Sigmoid colon (tissue), 7 donors: ENCODE results near the gene IL15. TPM values are rescaled to one million over a fixed set of nuclear protein-coding genes. Genes with fewer than 3 reads are reported as not detected.

Experiments used
- DNase-seq: peaks from one replicate; pipeline ENCODE4 v3.0.0-alpha.2; 2019
- H3K27ac ChIP-seq, 4 donors: fragments of 200-600 bp; sonication (generic); one replicate each; pipeline ENCODE4 v1.5.1; 2016 to 2019; ENCODE audit warnings: mild to moderate bottlenecking in 1 of 4
- H3K27me3 ChIP-seq, 3 donors: fragments of 200-600 bp; sonication (generic); one replicate each; pipeline ENCODE4 v1.5.1; 2019; ENCODE audit warnings: mild to moderate bottlenecking in 1 of 3
- H3K36me3 ChIP-seq, 4 donors: fragments of 200-600 bp; sonication (generic); one replicate each; pipeline ENCODE4 v1.5.1; 2016 to 2019
- H3K4me1 ChIP-seq, 4 donors: fragments of 200-600 bp; sonication (generic); one replicate each; pipeline ENCODE4 v1.5.1; 2017 to 2019
- H3K4me3 ChIP-seq, 4 donors: fragments of 200-600 bp; sonication (generic); one replicate each; pipeline ENCODE4 v1.5.1; 2017 to 2019; ENCODE audit warnings: mild to moderate bottlenecking in 2 of 4, moderate library complexity in 1 of 4
- H3K9me3 ChIP-seq, 4 donors: fragments of 200-600 bp in 3 of 4; sonication (generic) in 3 of 4; one replicate each; pipeline versions ENCODE4 v1.5.1 to v1.6.1; 2013 to 2019
- CTCF ChIP-seq, 4 experiments: fragments of 450-650 bp in 3 of 4; fragments of 200-600 bp in 1 of 4; IDR thresholded peaks; one replicate each; pipeline ENCODE4 v1.5.1; 2016 to 2019; ENCODE audit warnings: antibody characterized with exemption in 4 of 4, mild to moderate bottlenecking in 3 of 4, moderate library complexity in 2 of 4
- EP300 ChIP-seq, 4 donors: sonication (generic); formaldehyde crosslinking; IDR thresholded peaks; one replicate each; pipeline ENCODE4 v1.6.1; 2017; ENCODE audit warnings: antibody characterized with exemption in 4 of 4
- POLR2A ChIP-seq, 2 donors: fragments of 450-650 bp; IDR thresholded peaks; one replicate each; pipeline ENCODE4 v1.6.1; 2016; ENCODE audit warnings: antibody characterized with exemption in 2 of 2, mild to moderate bottlenecking in 2 of 2, moderate library complexity in 2 of 2
- POLR2AphosphoS5 ChIP-seq, 4 donors: sonication (generic); formaldehyde crosslinking; IDR thresholded peaks; one replicate each; pipeline ENCODE4 v1.6.1; 2017; ENCODE audit warnings: antibody characterized with exemption in 4 of 4
- WGBS, 2 donors: extraction: QIAGEN DNeasy Blood & Tissue Kit; methylation state at CpG; one replicate each; pipeline ENCODE4 v1.1.7; 2013; 5-methylcytosine and 5-hydroxymethylcytosine counted together
- intact Hi-C: fragments of 100-400 bp; cut with DNase I; formaldehyde crosslinking; loops from one replicate; pipeline ENCODE4 v1.15.1; 2023
- polyA plus RNA-seq, 3 donors: library from polyadenylated mRNA; stranded (reverse); fragments of 200-250 nt; gene quantifications; one replicate each; pipeline ENCODE4 v1.2.3, GENCODE V29; 2013
- total RNA-seq, 4 donors: library from RNA; depleted of rRNA; stranded (reverse); fragments of >200 nt; gene quantifications; one replicate each; pipeline ENCODE4 v1.1.0, GENCODE V29; 2016
- donor health status: healthy with polysubstance abuse.
- donor health status: Bipolar disorder and iron deficiency.
- donor health status: healthy.

Gene IL15
- total and polyA plus RNA-seq, 7 donors: 5.9 to 16.1 (median 6.5) TPM

DNA sequence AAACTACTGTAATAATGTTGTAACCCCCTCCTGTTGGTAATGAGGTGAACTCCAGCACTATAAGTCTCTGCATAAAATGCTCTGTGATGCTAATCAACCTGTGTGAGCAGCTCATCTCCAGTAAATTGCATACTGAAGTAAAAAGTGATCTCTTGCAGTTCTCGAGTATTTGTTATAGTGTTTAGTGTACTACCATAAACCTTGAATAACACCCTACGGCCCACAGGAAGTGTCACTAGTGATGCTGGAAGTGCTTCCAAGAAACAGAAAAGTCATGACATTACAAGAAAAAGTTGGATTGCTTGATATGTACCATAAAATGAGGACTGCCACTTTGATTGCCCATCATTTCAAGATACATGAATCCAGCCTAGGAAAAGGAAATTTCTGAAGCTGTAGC is 39.0 kb downstream of the IL15 start:
- no peak for DNase-seq
- intact Hi-C loops: no loop called here
- Histone ChIP-seq H3K9me3 (no peaks in the 10 kb centered on the region), H3K4me3 (no peak overlapping the region), H3K27me3 (no peaks in the 10 kb centered on the region), H3K27ac (no peak overlapping the region), H3K4me1 (no peaks in the 10 kb centered on the region), H3K36me3 (no peaks in the 10 kb centered on the region)
- 17 to 56% methylated on average over 2 of the region's 2 CpGs for WGBS, 2 donors
- TF ChIP-seq POLR2AphosphoS5 (IDR thresholded peaks at IDR 0.05) (no peak), EP300 (IDR thresholded peaks at IDR 0.05) (no peak)

DNA sequence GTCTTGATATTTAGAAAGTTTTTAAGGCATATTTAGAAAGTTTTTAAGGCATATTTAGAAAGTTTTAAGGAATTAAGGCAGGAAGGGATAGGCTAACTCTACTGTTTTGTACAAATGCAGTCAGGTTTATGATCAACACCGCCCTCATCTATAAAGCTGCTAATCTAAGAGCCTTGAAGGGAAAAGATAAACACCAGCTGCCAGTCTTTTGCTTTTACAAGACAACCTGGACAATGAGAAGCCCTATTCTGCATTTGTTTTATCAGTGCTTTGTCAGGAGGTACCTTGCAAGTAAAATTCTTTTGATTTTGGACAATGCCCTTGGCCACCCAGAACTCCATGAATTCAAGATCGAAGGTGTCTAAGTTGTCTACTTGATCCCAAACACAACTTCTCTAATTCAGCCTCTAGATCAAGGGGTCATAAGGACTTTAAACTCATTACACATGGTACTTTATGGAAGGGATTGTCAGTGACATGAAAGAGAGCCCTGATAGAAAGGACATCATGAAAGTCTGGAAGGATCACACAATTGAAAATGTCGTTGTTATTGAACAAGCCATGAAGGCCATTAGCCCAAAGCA is 39.8 kb downstream of the IL15 start:
- no peak for TF ChIP-seq EP300 (IDR thresholded peaks at IDR 0.05)
- TF ChIP-seq POLR2A (IDR thresholded peaks at IDR 0.05): no peak
- no peak for TF ChIP-seq CTCF (IDR thresholded peaks at IDR 0.05)
- TF ChIP-seq POLR2AphosphoS5 (IDR thresholded peaks at IDR 0.05): no peak
- intact Hi-C loops: no loop called here
- no peaks in the 10 kb centered on the region for H3K9me3 ChIP-seq
- H3K36me3 ChIP-seq: no peaks in the 10 kb centered on the region
- no peaks in the 10 kb centered on the region for H3K27me3 ChIP-seq
- no peak overlapping the region for H3K27ac ChIP-seq
- H3K4me3 ChIP-seq: no peak overlapping the region
- no peaks in the 10 kb centered on the region for H3K4me1 ChIP-seq
- 15 to 38% methylated on average over 3 of the region's 3 CpGs for WGBS, 2 donors
- no peak for DNase-seq

DNA sequence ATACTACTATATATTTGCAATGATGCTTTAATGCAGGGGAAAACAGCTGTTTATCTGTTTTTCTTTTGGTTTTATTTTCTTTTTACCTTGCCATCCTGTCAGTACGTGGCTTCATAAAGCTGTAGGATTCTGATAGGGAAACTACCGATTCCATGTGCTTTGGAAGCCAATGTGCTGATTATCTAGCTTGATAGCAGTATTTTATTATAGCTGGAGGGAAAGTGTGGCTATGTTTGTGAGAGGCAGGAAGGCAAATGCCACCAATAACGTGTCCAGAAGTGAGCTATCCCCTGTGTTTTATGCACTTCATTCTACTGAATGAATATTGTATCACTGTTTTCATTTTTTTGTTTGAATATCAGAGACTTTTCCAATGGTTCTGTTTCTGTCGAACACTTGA is 43.7 kb downstream of the IL15 start:
- no peak for TF ChIP-seq EP300 (IDR thresholded peaks at IDR 0.05)
- no peak for TF ChIP-seq POLR2AphosphoS5 (IDR thresholded peaks at IDR 0.05)
- no peak for TF ChIP-seq POLR2A (IDR thresholded peaks at IDR 0.05)
- TF ChIP-seq CTCF (IDR thresholded peaks at IDR 0.05): no peak
- intact Hi-C loops: no loop called here

GRCh38 chr4:141684785-141685184 is 48.4 kb downstream of the IL15 start:
- Histone ChIP-seq H3K27me3 (no peaks in the 10 kb centered on the region), H3K9me3 (no peaks in the 10 kb centered on the region), H3K27ac (no peak overlapping the region), H3K36me3 (no peaks in the 10 kb centered on the region), H3K4me1 (peaks cover 0 to 14% (median 9%) of the 10 kb centered on the region in 4 donors), H3K4me3 (no peak overlapping the region)
- TF ChIP-seq POLR2A (IDR thresholded peaks at IDR 0.05): no peak
- no peak for TF ChIP-seq POLR2AphosphoS5 (IDR thresholded peaks at IDR 0.05)
- no peak for TF ChIP-seq EP300 (IDR thresholded peaks at IDR 0.05)
- no peak for TF ChIP-seq CTCF (IDR thresholded peaks at IDR 0.05)
- intact Hi-C loops: no loop called here
- DNase-seq: no peak
- 94 to 96% methylated on average over 3 of the region's 3 CpGs for WGBS, 2 donors

More for the DNA sequence above, 43.7 kb downstream of the IL15 start:
- Histone ChIP-seq H3K9me3 (no peaks in the 10 kb centered on the region), H3K27me3 (no peaks in the 10 kb centered on the region), H3K36me3 (no peaks in the 10 kb centered on the region), H3K27ac (no peak overlapping the region), H3K4me1 (no peaks in the 10 kb centered on the region), H3K4me3 (no peak overlapping the region)
- WGBS, 2 donors: 23 to 63% methylated on average over 4 of the region's 4 CpGs
- DNase-seq: no peak

DNA sequence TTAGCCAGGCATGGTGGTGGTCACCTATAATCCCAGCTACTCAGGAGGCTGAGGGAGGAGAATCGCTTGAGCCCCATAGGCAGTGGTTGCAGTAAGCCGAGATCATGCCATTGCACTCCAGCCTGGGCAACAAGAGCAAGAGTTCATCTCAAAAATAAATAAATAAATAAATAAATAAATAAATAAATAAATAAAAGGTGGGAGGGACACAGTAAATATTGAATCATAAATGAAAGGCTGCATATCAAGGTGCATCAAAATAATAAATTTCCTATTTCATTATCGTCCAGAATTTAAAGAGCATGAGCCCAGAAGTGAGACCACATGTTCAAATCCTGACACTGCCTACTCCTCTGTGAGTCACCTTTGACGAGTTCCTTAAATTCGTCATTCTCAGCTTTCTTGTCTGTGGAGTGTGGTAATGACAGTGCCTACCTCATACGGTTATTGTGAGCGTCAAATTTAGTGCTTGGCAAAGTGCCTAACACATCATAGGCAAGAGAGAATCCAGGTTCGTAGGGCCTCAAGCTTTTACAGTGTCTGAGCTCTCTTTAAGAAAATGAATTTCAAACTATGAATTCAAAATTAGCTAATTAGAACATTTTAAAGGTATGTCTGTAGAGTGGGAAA is 49.9 kb downstream of the IL15 start:
- peak; percentile 41 to 72 (median 52) for TF ChIP-seq POLR2AphosphoS5 (IDR thresholded peaks at IDR 0.05)
- TF ChIP-seq CTCF (IDR thresholded peaks at IDR 0.05): no peak
- no peak for TF ChIP-seq POLR2A (IDR thresholded peaks at IDR 0.05)
- TF ChIP-seq EP300 (IDR thresholded peaks at IDR 0.05): peak in 1 of 4 donors; percentile 76
- no peak for DNase-seq
- no peak overlapping the region for H3K4me3 ChIP-seq
- no peaks in the 10 kb centered on the region for H3K9me3 ChIP-seq
- no peaks in the 10 kb centered on the region for H3K36me3 ChIP-seq
- intact Hi-C loops: no loop called here
- H3K4me1 ChIP-seq: peaks cover 0 to 14% (median 9%) of the 10 kb centered on the region in 4 donors
- 71 to 78% methylated on average over 8 of the region's 8 CpGs for WGBS, 2 donors
- peak overlapping the region in 2 of 4 donors; percentile 6 to 18 for H3K27ac ChIP-seq
- H3K27me3 ChIP-seq: no peaks in the 10 kb centered on the region
